Osteocyte (in vitro differentiated cells): ENCODE results near the gene RHOF. TPM values are rescaled to one million over a fixed set of nuclear protein-coding genes. Genes with fewer than 3 reads are reported as not detected.
A peak's percentile ranks its signal among the peaks of the same experiment; 100 is the strongest.

Experiments
- DNase-seq: peaks from one replicate; pipeline ENCODE4 v3.0.0; 2021; ENCODE audit warnings: mixed read lengths; ENCODE audit not compliant: unreplicated experiment; ENCODE audit errors: extremely low spot score
- H3K27ac Mint-ChIP-seq: one replicate; pipeline ENCODE4 v1.8.0; 2021; ENCODE audit warnings: mild to moderate bottlenecking, mixed read lengths; ENCODE audit not compliant: unreplicated experiment
- H3K27me3 Mint-ChIP-seq: one replicate; pipeline ENCODE4 v1.8.0; 2021; ENCODE audit warnings: mixed read lengths; ENCODE audit not compliant: unreplicated experiment
- H3K36me3 Mint-ChIP-seq: one replicate; pipeline ENCODE4 v1.8.0; 2021; ENCODE audit warnings: mixed read lengths; ENCODE audit not compliant: unreplicated experiment
- H3K4me1 Mint-ChIP-seq: one replicate; pipeline ENCODE4 v1.8.0; 2021; ENCODE audit warnings: mixed read lengths; ENCODE audit not compliant: unreplicated experiment
- H3K4me3 Mint-ChIP-seq: one replicate; pipeline ENCODE4 v1.8.0; 2021; ENCODE audit warnings: mild to moderate bottlenecking, moderate library complexity, mixed read lengths; ENCODE audit not compliant: unreplicated experiment
- H3K9me3 Mint-ChIP-seq: one replicate; pipeline ENCODE4 v1.8.0; 2021; ENCODE audit warnings: mixed read lengths; ENCODE audit not compliant: unreplicated experiment
- total RNA-seq: library from RNA; stranded (reverse); gene quantifications from 2 replicates; pipeline ENCODE4 v1.2.1, GENCODE V29; 2021
- TF ChIP-seq, protein P1 (sequence below): fragments of 200-600 bp; sonication (generic); IDR thresholded peaks from 2 replicates; pipeline ENCODE4 v1.5.0; 2021; ENCODE audit warnings: antibody characterized with exemption, mild to moderate bottlenecking, moderate library complexity

The RHOF gene
- total RNA-seq, 1 donor from 2014 or later, result 11.3 TPM

DNA sequence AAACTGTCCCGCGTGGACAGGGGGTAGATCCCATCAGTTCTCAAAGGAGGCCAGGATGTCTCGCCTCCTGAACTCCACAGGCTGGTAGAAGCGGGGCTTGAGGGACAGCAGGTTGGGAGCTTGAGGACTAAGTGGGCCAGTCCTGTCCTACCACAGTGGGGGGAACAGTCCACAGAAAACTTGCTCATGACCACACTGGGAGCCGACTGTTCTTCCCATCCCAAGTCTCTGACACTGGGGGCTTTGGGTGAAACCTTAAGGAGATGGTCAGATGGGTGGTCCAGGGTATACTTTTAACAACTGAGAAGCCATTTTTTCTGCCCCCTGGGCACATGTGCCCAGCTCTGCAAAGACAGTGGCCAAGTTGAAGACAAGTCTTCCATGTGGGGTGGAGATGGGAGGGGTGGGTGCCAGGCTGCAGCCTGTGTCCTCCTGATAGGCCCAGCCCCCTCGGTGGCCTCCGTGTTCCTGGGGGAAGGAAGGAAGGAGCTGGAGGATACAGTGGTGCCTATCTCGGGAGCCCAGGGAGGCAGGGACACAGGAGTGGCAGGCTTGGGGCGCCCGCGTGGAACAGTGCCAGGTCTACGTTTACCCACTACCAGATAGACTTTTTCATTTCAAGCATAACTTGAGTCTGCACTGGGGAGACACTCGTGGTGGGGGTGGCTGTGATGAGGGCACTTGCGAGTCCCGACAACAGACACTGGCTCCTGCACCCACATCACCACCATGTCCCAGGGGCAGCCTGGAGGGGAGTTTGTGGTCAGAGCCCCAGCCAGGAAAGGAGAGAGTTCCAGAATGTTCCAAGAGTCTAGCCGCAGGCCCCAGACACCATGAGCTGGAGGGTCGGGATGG is 14.7 kb downstream of the RHOF start:
- H3K4me1 Mint-ChIP-seq, result peaks cover 21% of the 10 kb centered on the region
- TF ChIP-seq, protein P1, sequence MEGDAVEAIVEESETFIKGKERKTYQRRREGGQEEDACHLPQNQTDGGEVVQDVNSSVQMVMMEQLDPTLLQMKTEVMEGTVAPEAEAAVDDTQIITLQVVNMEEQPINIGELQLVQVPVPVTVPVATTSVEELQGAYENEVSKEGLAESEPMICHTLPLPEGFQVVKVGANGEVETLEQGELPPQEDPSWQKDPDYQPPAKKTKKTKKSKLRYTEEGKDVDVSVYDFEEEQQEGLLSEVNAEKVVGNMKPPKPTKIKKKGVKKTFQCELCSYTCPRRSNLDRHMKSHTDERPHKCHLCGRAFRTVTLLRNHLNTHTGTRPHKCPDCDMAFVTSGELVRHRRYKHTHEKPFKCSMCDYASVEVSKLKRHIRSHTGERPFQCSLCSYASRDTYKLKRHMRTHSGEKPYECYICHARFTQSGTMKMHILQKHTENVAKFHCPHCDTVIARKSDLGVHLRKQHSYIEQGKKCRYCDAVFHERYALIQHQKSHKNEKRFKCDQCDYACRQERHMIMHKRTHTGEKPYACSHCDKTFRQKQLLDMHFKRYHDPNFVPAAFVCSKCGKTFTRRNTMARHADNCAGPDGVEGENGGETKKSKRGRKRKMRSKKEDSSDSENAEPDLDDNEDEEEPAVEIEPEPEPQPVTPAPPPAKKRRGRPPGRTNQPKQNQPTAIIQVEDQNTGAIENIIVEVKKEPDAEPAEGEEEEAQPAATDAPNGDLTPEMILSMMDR, result no peak
- no peaks in the 10 kb centered on the region for H3K27me3 Mint-ChIP-seq
- H3K9me3 Mint-ChIP-seq, result no peaks in the 10 kb centered on the region
- DNase-seq, result no peak
- H3K36me3 Mint-ChIP-seq, result no peaks in the 10 kb centered on the region
- no peak overlapping the region for H3K27ac Mint-ChIP-seq
- H3K4me3 Mint-ChIP-seq, result no peak overlapping the region

DNA sequence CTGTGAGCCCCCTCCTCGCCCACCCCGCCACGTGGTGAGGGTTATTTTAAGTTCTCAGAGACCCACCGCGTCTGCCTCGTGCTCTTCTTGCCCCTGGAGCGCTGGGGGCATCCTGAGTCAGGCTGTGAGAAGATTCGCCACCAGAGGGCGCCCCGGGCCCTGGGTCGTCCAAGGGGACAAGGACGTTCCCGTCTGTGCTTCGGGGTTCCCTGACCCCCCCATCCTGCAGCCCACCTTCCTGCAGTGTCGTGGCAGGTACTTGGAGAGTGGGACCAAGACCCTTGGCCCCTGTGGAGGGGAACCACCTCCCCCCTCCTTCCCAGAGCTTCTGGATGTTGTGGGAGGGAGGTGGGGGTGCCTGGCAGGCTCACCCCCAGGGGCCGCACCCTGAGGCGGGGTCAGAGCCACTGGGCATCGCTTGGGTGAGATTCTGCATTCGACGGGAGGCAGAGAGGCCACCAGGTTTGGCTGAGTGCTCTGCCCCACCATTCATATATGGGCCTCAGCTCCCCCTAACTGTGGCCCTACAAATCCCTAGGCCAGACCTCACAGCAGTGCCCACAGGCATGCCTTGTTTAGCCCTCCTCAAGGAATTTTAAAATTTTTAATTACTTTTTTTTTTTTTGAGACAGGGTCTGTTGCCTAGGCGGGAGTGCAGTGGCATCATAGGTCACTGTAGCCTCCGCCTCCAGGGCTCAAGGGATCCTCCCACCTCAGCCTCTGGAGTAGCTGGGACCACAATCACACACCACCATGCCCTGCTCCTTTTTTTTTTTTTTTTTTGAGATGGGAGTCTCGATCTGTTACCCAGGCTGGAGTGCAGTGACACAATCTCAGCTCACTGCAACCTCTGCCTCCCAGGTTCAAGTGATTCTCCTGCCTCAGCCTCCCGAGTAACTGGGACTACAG is 17.0 kb downstream of the RHOF start:
- Mint-ChIP-seq H3K4me3 (no peak overlapping the region), H3K9me3 (no peaks in the 10 kb centered on the region), H3K4me1 (peaks cover 16% of the 10 kb centered on the region), H3K27ac (no peak overlapping the region), H3K36me3 (no peaks in the 10 kb centered on the region), H3K27me3 (no peaks in the 10 kb centered on the region)
- peak; percentile 92 for DNase-seq
- TF ChIP-seq, protein P1, result peak; percentile 83

DNA sequence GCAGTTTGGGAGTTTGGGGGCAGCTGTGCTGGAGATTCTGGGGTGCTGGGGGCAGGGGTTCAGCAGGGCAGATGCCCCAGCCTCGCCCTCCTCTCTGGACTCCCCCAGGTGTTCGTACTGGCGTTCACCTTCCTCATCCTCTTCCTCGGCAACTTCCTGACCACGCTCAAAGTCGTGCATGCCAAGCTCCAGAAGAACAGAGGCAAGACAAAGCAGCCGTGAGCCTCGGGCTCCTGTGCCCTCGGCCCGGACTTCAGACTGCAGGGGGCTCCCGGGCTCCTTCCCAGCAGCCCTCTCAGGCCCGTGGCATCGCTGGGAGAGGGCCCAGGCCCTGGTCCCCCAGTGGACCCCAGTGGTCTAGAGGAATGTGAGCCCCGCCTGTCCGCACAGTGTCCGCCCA is 18.0 kb downstream of the RHOF start:
- DNase-seq, result no peak
- Mint-ChIP-seq H3K36me3 (no peaks in the 10 kb centered on the region), H3K4me1 (peaks cover 12% of the 10 kb centered on the region), H3K27me3 (no peaks in the 10 kb centered on the region), H3K9me3 (no peaks in the 10 kb centered on the region), H3K27ac (no peak overlapping the region), H3K4me3 (no peak overlapping the region)
- TF ChIP-seq, protein P1, result no peak

GRCh38 chr12:121774968-121775474 is 18.5 kb downstream of the RHOF start:
- H3K36me3 Mint-ChIP-seq, result no peaks in the 10 kb centered on the region
- DNase-seq, result no peak
- H3K27me3 Mint-ChIP-seq, result no peaks in the 10 kb centered on the region
- H3K4me1 Mint-ChIP-seq, result peaks cover 12% of the 10 kb centered on the region
- TF ChIP-seq, protein P1, result no peak
- H3K27ac Mint-ChIP-seq, result no peak overlapping the region
- no peaks in the 10 kb centered on the region for H3K9me3 Mint-ChIP-seq
- no peak overlapping the region for H3K4me3 Mint-ChIP-seq
